Liver (tissue), 9 donors: Measurements from ENCODE around the gene CNKSR3. TPM values are rescaled to one million over a fixed set of nuclear protein-coding genes. Genes with fewer than 3 reads are reported as not detected.

Experiments used
- DNase-seq: peaks from one replicate; pipeline ENCODE4 v3.0.0-alpha.2; 2017; ENCODE audit warnings: low spot score
- H3K27ac ChIP-seq, 2 donors: one replicate each; pipeline ENCODE4 v1.7.0; 2013; ENCODE audit warnings: inconsistent platforms in 2 of 2, low read length in 2 of 2, control low read depth in 1 of 2, low read depth in 1 of 2, mild to moderate bottlenecking in 1 of 2
- H3K27me3 ChIP-seq, 4 donors: one replicate each; pipeline versions ENCODE4 v1.6.1 to v1.7.0; 2013; ENCODE audit warnings: low read length in 3 of 4, inconsistent platforms in 1 of 4, mild to moderate bottlenecking in 1 of 4, moderate library complexity in 1 of 4; ENCODE audit not compliant: control insufficient read depth in 4 of 4, insufficient read depth in 4 of 4
- H3K36me3 ChIP-seq, 4 donors: one replicate each; pipeline versions ENCODE4 v1.6.1 to v1.7.0; 2013; ENCODE audit warnings: low read length in 3 of 4, mild to moderate bottlenecking in 3 of 4, low read depth in 1 of 4, moderate library complexity in 1 of 4; ENCODE audit not compliant: control insufficient read depth in 4 of 4, insufficient read depth in 3 of 4
- H3K4me1 ChIP-seq, 4 donors: one replicate each; pipeline versions ENCODE4 v1.6.1 to v1.7.0; 2013; ENCODE audit warnings: low read length in 3 of 4, mild to moderate bottlenecking in 3 of 4, moderate library complexity in 1 of 4; ENCODE audit not compliant: control insufficient read depth in 4 of 4, insufficient read depth in 4 of 4
- H3K4me3 ChIP-seq, 3 donors: one replicate each; pipeline versions ENCODE4 v1.6.1 to v1.7.0; 2013; ENCODE audit warnings: low read length in 3 of 3, control low read depth in 1 of 3, low read depth in 1 of 3, mild to moderate bottlenecking in 1 of 3
- H3K9ac ChIP-seq, 2 donors: one replicate each; pipeline ENCODE4 v1.7.0; 2013; ENCODE audit warnings: low read length in 2 of 2, mild to moderate bottlenecking in 2 of 2, moderate library complexity in 2 of 2, control low read depth in 1 of 2, low read depth in 1 of 2
- H3K9me3 ChIP-seq, 4 donors: one replicate each; pipeline versions ENCODE4 v1.6.1 to v1.7.0; 2013; ENCODE audit warnings: low read length in 3 of 4; ENCODE audit not compliant: control insufficient read depth in 4 of 4
- FOXA1 ChIP-seq: IDR thresholded peaks from 2 replicates; pipeline ENCODE4 v1.6.1; 2016; ENCODE audit warnings: antibody characterized with exemption
- GABPA ChIP-seq, 2 donors: IDR thresholded peaks in 1 of 2; conservative IDR thresholded peaks in 1 of 2; 2 replicates each; pipeline ENCODE4 v1.6.1; 2016; ENCODE audit warnings: antibody characterized with exemption in 2 of 2, mild to moderate bottlenecking in 1 of 2, moderate library complexity in 1 of 2
- HNF4A ChIP-seq, 2 donors: conservative IDR thresholded peaks; 2 replicates each; pipeline ENCODE4 v1.6.1; 2016; ENCODE audit warnings: antibody characterized with exemption in 2 of 2, mild to moderate bottlenecking in 2 of 2
- HNF4G ChIP-seq: IDR thresholded peaks from 2 replicates; pipeline ENCODE4 v1.6.1; 2016; ENCODE audit warnings: antibody characterized with exemption
- JUND ChIP-seq, 2 donors: IDR thresholded peaks; 2 replicates each; pipeline ENCODE4 v1.6.1; 2016; ENCODE audit warnings: antibody characterized with exemption in 2 of 2
- RAD21 ChIP-seq, 2 donors: IDR thresholded peaks; 2 replicates each; pipeline ENCODE4 v1.6.1; 2016; ENCODE audit warnings: antibody characterized with exemption in 2 of 2, mild to moderate bottlenecking in 2 of 2
- RXRA ChIP-seq, 2 donors: IDR thresholded peaks; 2 replicates each; pipeline ENCODE4 v1.6.1; 2017 to 2018; ENCODE audit warnings: antibody characterized with exemption in 2 of 2, mild to moderate bottlenecking in 1 of 2
- SP1 ChIP-seq: IDR thresholded peaks from 2 replicates; pipeline ENCODE4 v1.6.1; 2018; ENCODE audit warnings: antibody characterized with exemption, mild to moderate bottlenecking
- TAF1 ChIP-seq: conservative IDR thresholded peaks from 2 replicates; pipeline ENCODE4 v1.6.1; 2016; ENCODE audit warnings: antibody characterized with exemption, mild to moderate bottlenecking
- YY1 ChIP-seq: IDR thresholded peaks from 2 replicates; pipeline ENCODE4 v1.6.1; 2016; ENCODE audit warnings: antibody characterized with exemption, mild to moderate bottlenecking
- WGBS: extraction: QIAGEN DNeasy Blood & Tissue Kit; methylation state at CpG from one replicate; pipeline ENCODE4 v1.1.7; 2013; 5-methylcytosine and 5-hydroxymethylcytosine counted together
- polyA plus RNA-seq, 2 donors: library from polyadenylated mRNA; stranded (reverse) in 1 of 2; unstranded in 1 of 2; fragments of 200-250 nt in 1 of 2; fragments of >200 nt in 1 of 2; fragmentation: Nextera tagmentation in 1 of 2; extraction: Ambion mirVana in 1 of 2; gene quantifications; one replicate each; pipeline versions ENCODE4 v1.2.1 to v1.2.3, GENCODE V29; 2013 to 2015
- total RNA-seq, 2 donors: library from RNA; depleted of rRNA; stranded (reverse); fragments of >200 nt; gene quantifications; one replicate each; pipeline ENCODE4 v1.2.3, GENCODE V29; 2014
- TF ChIP-seq, protein P1 (sequence below): fragments of 150-350 bp; IDR thresholded peaks from 2 replicates; pipeline ENCODE4 v1.5.1; 2017; ENCODE audit warnings: improper control_type of control experiment, low read depth, low read length; ENCODE audit not compliant: missing input control
- TF ChIP-seq, protein P2 (sequence below): IDR thresholded peaks from 2 replicates; pipeline ENCODE4 v1.6.1; 2016; ENCODE audit warnings: antibody characterized with exemption, mild to moderate bottlenecking
- TF ChIP-seq, protein P3 (sequence below): IDR thresholded peaks from 2 replicates; pipeline ENCODE4 v1.6.1; 2016; ENCODE audit warnings: antibody characterized with exemption
- TF ChIP-seq, protein P4 (sequence below): IDR thresholded peaks from 2 replicates; pipeline ENCODE4 v1.6.1; 2016; ENCODE audit warnings: antibody characterized with exemption
- TF ChIP-seq, protein P5 (sequence below): IDR thresholded peaks from 2 replicates; pipeline ENCODE4 v1.6.1; 2016; ENCODE audit warnings: antibody characterized with exemption
- donor health status: healthy.
- donor health status: healthy.
- donor health status: healthy.
- donor health status: healthy.
- donor health status: healthy.

Gene CNKSR3
- total and polyA plus RNA-seq, 4 donors = 6.4 to 22.7 (median 15.0) TPM

DNA sequence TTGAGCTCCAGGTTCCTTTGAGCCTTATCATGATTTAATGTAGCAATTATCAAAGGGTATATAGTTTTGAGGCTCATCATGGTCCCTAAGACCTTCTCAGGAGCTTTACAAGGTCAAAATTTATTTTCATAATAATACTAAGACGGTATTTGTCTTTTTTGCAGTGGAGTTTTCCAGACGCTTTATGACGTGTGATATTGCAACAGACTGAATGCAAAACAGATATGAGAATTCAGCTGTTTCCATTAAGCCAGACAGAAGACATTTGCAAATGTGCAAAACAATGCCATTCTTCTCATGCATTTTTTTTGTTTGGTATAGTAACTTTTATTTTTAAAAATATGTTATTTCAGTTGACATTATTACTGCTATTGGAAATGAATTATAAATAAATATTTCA, 24.7 kb upstream of the CNKSR3 start (continued):
- TF ChIP-seq, protein P1, sequence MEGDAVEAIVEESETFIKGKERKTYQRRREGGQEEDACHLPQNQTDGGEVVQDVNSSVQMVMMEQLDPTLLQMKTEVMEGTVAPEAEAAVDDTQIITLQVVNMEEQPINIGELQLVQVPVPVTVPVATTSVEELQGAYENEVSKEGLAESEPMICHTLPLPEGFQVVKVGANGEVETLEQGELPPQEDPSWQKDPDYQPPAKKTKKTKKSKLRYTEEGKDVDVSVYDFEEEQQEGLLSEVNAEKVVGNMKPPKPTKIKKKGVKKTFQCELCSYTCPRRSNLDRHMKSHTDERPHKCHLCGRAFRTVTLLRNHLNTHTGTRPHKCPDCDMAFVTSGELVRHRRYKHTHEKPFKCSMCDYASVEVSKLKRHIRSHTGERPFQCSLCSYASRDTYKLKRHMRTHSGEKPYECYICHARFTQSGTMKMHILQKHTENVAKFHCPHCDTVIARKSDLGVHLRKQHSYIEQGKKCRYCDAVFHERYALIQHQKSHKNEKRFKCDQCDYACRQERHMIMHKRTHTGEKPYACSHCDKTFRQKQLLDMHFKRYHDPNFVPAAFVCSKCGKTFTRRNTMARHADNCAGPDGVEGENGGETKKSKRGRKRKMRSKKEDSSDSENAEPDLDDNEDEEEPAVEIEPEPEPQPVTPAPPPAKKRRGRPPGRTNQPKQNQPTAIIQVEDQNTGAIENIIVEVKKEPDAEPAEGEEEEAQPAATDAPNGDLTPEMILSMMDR = no peak
- TF ChIP-seq JUND (IDR thresholded peaks at IDR 0.05) = no peak
- TF ChIP-seq GABPA (IDR thresholded peaks at IDR 0.05 in 1 of 2, conservative IDR thresholded peaks at IDR 0.05 in 1 of 2) = no peak

DNA sequence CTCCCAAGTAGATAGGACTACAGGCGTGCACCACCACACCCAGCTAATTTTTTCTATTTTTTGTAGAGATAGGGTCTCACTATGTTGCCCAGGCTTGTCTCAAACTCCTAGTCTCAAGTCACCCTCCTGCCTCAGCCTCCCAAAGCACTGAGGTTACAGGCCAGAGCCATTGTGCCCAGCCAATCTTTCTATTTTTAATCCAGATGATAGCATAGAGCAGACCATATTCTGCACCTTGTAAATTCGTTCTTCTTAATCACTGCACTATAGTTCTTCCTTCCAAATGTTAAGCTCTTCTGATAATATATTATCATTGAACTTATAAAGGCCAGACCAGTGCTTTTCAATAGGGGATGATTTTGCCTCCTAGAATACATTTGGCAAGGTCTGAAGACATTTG, 24.0 kb upstream of the CNKSR3 start:
- Histone ChIP-seq H3K27me3 (no peaks in the 10 kb centered on the region), H3K9me3 (no peaks in the 10 kb centered on the region), H3K4me3 (no peak overlapping the region), H3K4me1 (peaks cover 0 to 17% (median 13%) of the 10 kb centered on the region in 4 donors), H3K9ac (no peak overlapping the region), H3K36me3 (no peaks in the 10 kb centered on the region), H3K27ac (no peak overlapping the region)
- DNase-seq = no peak
- TF ChIP-seq HNF4A (conservative IDR thresholded peaks at IDR 0.05) (no peak), FOXA1 (no peak), RAD21 (IDR thresholded peaks at IDR 0.05) (no peak), TAF1 (no peak), JUND (IDR thresholded peaks at IDR 0.05) (no peak), SP1 (no peak), RXRA (IDR thresholded peaks at IDR 0.05) (no peak), GABPA (IDR thresholded peaks at IDR 0.05 in 1 of 2, conservative IDR thresholded peaks at IDR 0.05 in 1 of 2) (no peak)
- 88% methylated on average over 2 of the region's 2 CpGs for WGBS

DNA sequence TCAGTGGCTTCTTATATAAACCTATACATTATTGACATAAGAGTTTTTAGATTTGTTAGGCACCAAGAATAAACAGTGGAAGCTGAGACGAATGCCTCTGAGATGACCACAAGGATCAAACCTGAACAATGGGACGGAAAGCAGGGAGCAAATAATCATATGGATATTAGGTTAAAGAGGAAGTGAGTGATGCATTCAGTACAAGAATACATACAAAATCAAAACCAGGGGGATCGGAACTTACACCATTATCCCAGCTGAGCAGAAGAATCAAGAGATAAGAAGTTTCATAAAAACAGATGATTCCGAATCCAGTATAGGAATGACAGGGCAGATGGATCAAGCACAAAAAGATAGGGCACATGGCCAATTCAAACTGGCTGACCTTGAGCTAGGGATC, 21.9 kb upstream of the CNKSR3 start:
- TF ChIP-seq, protein P2, sequence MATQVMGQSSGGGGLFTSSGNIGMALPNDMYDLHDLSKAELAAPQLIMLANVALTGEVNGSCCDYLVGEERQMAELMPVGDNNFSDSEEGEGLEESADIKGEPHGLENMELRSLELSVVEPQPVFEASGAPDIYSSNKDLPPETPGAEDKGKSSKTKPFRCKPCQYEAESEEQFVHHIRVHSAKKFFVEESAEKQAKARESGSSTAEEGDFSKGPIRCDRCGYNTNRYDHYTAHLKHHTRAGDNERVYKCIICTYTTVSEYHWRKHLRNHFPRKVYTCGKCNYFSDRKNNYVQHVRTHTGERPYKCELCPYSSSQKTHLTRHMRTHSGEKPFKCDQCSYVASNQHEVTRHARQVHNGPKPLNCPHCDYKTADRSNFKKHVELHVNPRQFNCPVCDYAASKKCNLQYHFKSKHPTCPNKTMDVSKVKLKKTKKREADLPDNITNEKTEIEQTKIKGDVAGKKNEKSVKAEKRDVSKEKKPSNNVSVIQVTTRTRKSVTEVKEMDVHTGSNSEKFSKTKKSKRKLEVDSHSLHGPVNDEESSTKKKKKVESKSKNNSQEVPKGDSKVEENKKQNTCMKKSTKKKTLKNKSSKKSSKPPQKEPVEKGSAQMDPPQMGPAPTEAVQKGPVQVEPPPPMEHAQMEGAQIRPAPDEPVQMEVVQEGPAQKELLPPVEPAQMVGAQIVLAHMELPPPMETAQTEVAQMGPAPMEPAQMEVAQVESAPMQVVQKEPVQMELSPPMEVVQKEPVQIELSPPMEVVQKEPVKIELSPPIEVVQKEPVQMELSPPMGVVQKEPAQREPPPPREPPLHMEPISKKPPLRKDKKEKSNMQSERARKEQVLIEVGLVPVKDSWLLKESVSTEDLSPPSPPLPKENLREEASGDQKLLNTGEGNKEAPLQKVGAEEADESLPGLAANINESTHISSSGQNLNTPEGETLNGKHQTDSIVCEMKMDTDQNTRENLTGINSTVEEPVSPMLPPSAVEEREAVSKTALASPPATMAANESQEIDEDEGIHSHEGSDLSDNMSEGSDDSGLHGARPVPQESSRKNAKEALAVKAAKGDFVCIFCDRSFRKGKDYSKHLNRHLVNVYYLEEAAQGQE = no peak
- TF ChIP-seq, protein P3, sequence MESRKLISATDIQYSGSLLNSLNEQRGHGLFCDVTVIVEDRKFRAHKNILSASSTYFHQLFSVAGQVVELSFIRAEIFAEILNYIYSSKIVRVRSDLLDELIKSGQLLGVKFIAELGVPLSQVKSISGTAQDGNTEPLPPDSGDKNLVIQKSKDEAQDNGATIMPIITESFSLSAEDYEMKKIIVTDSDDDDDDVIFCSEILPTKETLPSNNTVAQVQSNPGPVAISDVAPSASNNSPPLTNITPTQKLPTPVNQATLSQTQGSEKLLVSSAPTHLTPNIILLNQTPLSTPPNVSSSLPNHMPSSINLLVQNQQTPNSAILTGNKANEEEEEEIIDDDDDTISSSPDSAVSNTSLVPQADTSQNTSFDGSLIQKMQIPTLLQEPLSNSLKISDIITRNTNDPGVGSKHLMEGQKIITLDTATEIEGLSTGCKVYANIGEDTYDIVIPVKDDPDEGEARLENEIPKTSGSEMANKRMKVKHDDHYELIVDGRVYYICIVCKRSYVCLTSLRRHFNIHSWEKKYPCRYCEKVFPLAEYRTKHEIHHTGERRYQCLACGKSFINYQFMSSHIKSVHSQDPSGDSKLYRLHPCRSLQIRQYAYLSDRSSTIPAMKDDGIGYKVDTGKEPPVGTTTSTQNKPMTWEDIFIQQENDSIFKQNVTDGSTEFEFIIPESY = no peak
- TF ChIP-seq RAD21 (IDR thresholded peaks at IDR 0.05) (no peak), HNF4G (no peak), YY1 (no peak)
- TF ChIP-seq, protein P4, sequence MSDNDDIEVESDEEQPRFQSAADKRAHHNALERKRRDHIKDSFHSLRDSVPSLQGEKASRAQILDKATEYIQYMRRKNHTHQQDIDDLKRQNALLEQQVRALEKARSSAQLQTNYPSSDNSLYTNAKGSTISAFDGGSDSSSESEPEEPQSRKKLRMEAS = no peak
- TF ChIP-seq, protein P5, sequence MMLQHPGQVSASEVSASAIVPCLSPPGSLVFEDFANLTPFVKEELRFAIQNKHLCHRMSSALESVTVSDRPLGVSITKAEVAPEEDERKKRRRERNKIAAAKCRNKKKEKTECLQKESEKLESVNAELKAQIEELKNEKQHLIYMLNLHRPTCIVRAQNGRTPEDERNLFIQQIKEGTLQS = no peak
- TF ChIP-seq, protein P1 = no peak
- H3K9ac ChIP-seq = no peak overlapping the region
- no peaks in the 10 kb centered on the region for H3K9me3 ChIP-seq
- 86% methylated on average over 4 of the region's 4 CpGs for WGBS
- H3K27ac ChIP-seq = no peak overlapping the region
- no peaks in the 10 kb centered on the region for H3K27me3 ChIP-seq
- H3K36me3 ChIP-seq = no peaks in the 10 kb centered on the region
- DNase-seq = no peak
- H3K4me3 ChIP-seq = no peak overlapping the region
- H3K4me1 ChIP-seq = peaks cover 0 to 7% (median 2%) of the 10 kb centered on the region in 4 donors
